SK-N-SH treated with all-trans-retinoic acid at 6 μM for 48 hours (cell line): ENCODE measurements around the gene IP6K3.

Experiments used
- ARNTL ChIP-seq: fragments of 450-650 bp; formaldehyde crosslinking; IDR thresholded peaks from 2 replicates; pipeline ENCODE4 v1.5.0; 2020; ENCODE audit warnings: low read depth, mild to moderate bottlenecking, moderate library complexity, borderline replicate concordance
- CREB5 ChIP-seq: fragments of 250-450 bp; sonication (Bioruptor Pico); IDR thresholded peaks from 2 replicates; pipeline ENCODE4 v1.5.1; 2020; ENCODE audit warnings: low read depth, mild to moderate bottlenecking, moderate library complexity
- ESRRG ChIP-seq: fragments of 250-450 bp; sonication (Bioruptor Pico); IDR thresholded peaks from 2 replicates; pipeline ENCODE4 v1.6.1; 2021; ENCODE audit warnings: mild to moderate bottlenecking
- GLIS3 ChIP-seq: fragments of 250-450 bp; sonication (Bioruptor Pico); IDR thresholded peaks from 2 replicates; pipeline ENCODE4 v1.5.0; 2020; ENCODE audit warnings: mild to moderate bottlenecking, moderate library complexity
- OSR1 ChIP-seq: fragments of 250-450 bp; sonication (Bioruptor Pico); IDR thresholded peaks from 2 replicates; pipeline ENCODE4 v1.8.0; 2022; ENCODE audit warnings: moderate library complexity, mild to moderate bottlenecking, inconsistent platforms
- PATZ1 ChIP-seq: fragments of 250-450 bp; sonication (Bioruptor Pico); IDR thresholded peaks from 2 replicates; pipeline ENCODE4 v1.8.0; 2020; ENCODE audit warnings: mild to moderate bottlenecking, moderate library complexity, borderline replicate concordance
- RARB ChIP-seq: fragments of 250-450 bp; sonication (Bioruptor Pico); IDR thresholded peaks from 2 replicates; pipeline ENCODE4 v1.8.0; 2021; ENCODE audit warnings: mild to moderate bottlenecking, moderate library complexity
- TCF4 ChIP-seq: fragments of 250-450 bp; sonication (Bioruptor Pico); IDR thresholded peaks from 2 replicates; pipeline ENCODE4 v1.8.0; 2021; ENCODE audit warnings: mild to moderate bottlenecking, moderate library complexity, borderline replicate concordance
- TOX ChIP-seq: fragments of 250-450 bp; sonication (Bioruptor Pico); IDR thresholded peaks from 2 replicates; pipeline ENCODE4 v1.8.0; 2021; ENCODE audit warnings: mild to moderate bottlenecking, moderate library complexity, borderline replicate concordance
- ZC3H10 ChIP-seq: fragments of 250-450 bp; sonication (Bioruptor Pico); IDR thresholded peaks from 2 replicates; pipeline ENCODE4 v1.5.1; 2021; ENCODE audit warnings: mild to moderate bottlenecking, moderate library complexity
- ZFP3 ChIP-seq: fragments of 250-450 bp; sonication (Bioruptor Pico); IDR thresholded peaks from 2 replicates; pipeline ENCODE4 v1.5.0; 2020; ENCODE audit warnings: mild to moderate bottlenecking, moderate library complexity
- ZFP30 ChIP-seq: fragments of 450-650 bp; formaldehyde crosslinking; IDR thresholded peaks from 2 replicates; pipeline ENCODE4 v1.5.0; 2022; ENCODE audit warnings: mild to moderate bottlenecking, moderate library complexity
- ZNF565 ChIP-seq: fragments of 450-650 bp; formaldehyde crosslinking; conservative IDR thresholded peaks from 2 replicates; pipeline ENCODE4 v1.5.0; 2020; ENCODE audit warnings: low read depth, mild to moderate bottlenecking, moderate library complexity
- ZNF8 ChIP-seq: fragments of 450-650 bp; formaldehyde crosslinking; IDR thresholded peaks from 2 replicates; pipeline ENCODE4 v1.5.0; 2020; ENCODE audit warnings: mild to moderate bottlenecking, moderate library complexity

GRCh38 chr6:33761581-33761921 is 14.8 kb upstream of the IP6K3 start:
- TF ChIP-seq OSR1 (CRISPR knock-in tag) (no peak), CREB5 (CRISPR knock-in tag) (no peak), ZFP30 (no peak), GLIS3 (CRISPR knock-in tag) (no peak), ZC3H10 (no peak), ESRRG (no peak), PATZ1 (CRISPR knock-in tag) (no peak), TCF4 (no peak), TOX (no peak), ZNF8 (CRISPR knock-in tag) (no peak), ZFP3 (CRISPR knock-in tag) (no peak), RARB (CRISPR knock-in tag) (no peak), ZNF565 (CRISPR knock-in tag) (no peak), ARNTL (CRISPR knock-in tag) (no peak)
